H1 (cell line): Measurements from ENCODE around the gene LNX2. TPM values are rescaled to one million over a fixed set of nuclear protein-coding genes. Genes with fewer than 3 reads are reported as not detected.

Experiments used
- CTCF ChIA-PET: fragments of 300-600 bp; sonication (Branson Sonifier 250); formaldehyde crosslinking; loops from one replicate; lab custom pipeline; 2021; ENCODE audit not compliant: partially characterized antibody; lab: Charles Lee
- POLR2A ChIA-PET: fragments of 300-600 bp; sonication (Branson Sonifier 250); formaldehyde crosslinking; loops from one replicate; lab custom pipeline; 2021; ENCODE audit warnings: inconsistent platforms; ENCODE audit not compliant: partially characterized antibody; lab: Charles Lee
- DNase-seq, 2 experiments: peaks; one replicate each; pipeline versions ENCODE4 v3.0.0 to v3.0.0-alpha.2; 2010 to 2022; ENCODE audit warnings: low spot score in 2 of 2, low read depth in 1 of 2, mixed read lengths in 1 of 2
- FAIRE-seq: peaks from 2 replicates; lab custom pipeline; 2011; peaks lifted over from hg19 to GRCh38; lab: Jason Lieb, UNC
- H2AFZ ChIP-seq: 2 replicates; pipeline ENCODE4 v1.8.1; 2012; ENCODE audit warnings: low read length, inconsistent platforms
- H2AK5ac ChIP-seq: 2 replicates; pipeline ENCODE4 v1.6.1; 2013; ENCODE audit warnings: low read depth, low read length
- H2BK120ac ChIP-seq: replicated peaks from 2 replicates; pipeline ENCODE3; 2013; ENCODE audit warnings: low read depth, low read length, inconsistent platforms
- H2BK12ac ChIP-seq: 2 replicates; pipeline ENCODE4 v1.6.1; 2013; ENCODE audit warnings: low read depth, low read length
- H2BK15ac ChIP-seq: 2 replicates; pipeline ENCODE4 v1.6.1; 2013; ENCODE audit warnings: low read length
- H2BK20ac ChIP-seq: 2 replicates; pipeline ENCODE4 v1.6.1; 2013; ENCODE audit warnings: low read length
- H2BK5ac ChIP-seq: 2 replicates; pipeline ENCODE4 v1.6.1; 2013; ENCODE audit warnings: low read depth, low read length
- H3K14ac ChIP-seq: 2 replicates; pipeline ENCODE4 v1.6.1; 2013; ENCODE audit warnings: inconsistent platforms; ENCODE audit not compliant: insufficient read length
- H3K18ac ChIP-seq: 2 replicates; pipeline ENCODE4 v1.6.1; 2013; ENCODE audit warnings: low read length; ENCODE audit errors: extremely low read depth
- H3K23ac ChIP-seq: 2 replicates; pipeline ENCODE4 v1.6.1; 2013; ENCODE audit warnings: inconsistent platforms; ENCODE audit not compliant: insufficient read length
- H3K23me2 ChIP-seq: 2 replicates; pipeline ENCODE4 v1.6.1; 2013; ENCODE audit warnings: low read depth, low read length
- H3K27ac ChIP-seq: 2 replicates; pipeline ENCODE4 v1.6.1; 2011; ENCODE audit warnings: low read depth, low read length, inconsistent platforms
- H3K27me3 ChIP-seq, 4 experiments: replicated peaks in 1 of 4; 1 replicate in 1 of 4; 2 replicates in 3 of 4; pipeline versions ENCODE4 v1.6.1 to v1.8.1; 2011 to 2013; ENCODE audit warnings: low read length in 3 of 4, mild to moderate bottlenecking in 3 of 4, inconsistent platforms in 2 of 4, mixed read lengths in 2 of 4, moderate library complexity in 1 of 4; ENCODE audit not compliant: control insufficient read depth in 3 of 4, insufficient read depth in 3 of 4; ENCODE audit errors: extremely low read depth in 1 of 4
- H3K36me3 ChIP-seq, 4 experiments: 2 replicates each; pipeline versions ENCODE4 v1.6.1 to v1.8.1; 2011 to 2013; ENCODE audit warnings: mild to moderate bottlenecking in 4 of 4, low read length in 3 of 4, moderate library complexity in 2 of 4, control low read depth in 1 of 4, inconsistent platforms in 1 of 4; ENCODE audit not compliant: insufficient read depth in 4 of 4, control insufficient read depth in 2 of 4
- H3K4ac ChIP-seq: replicated peaks from 2 replicates; pipeline ENCODE3; 2013; ENCODE audit warnings: low read length, low read depth, mixed read lengths, inconsistent platforms; ENCODE audit not compliant: insufficient read length
- H3K4me1 ChIP-seq, 4 experiments: replicated peaks in 1 of 4; 1 replicate in 1 of 4; 2 replicates in 3 of 4; pipeline versions ENCODE4 v1.6.1 to v1.8.1; 2011 to 2013; ENCODE audit warnings: low read length in 3 of 4, inconsistent platforms in 2 of 4, mixed read lengths in 1 of 4; ENCODE audit not compliant: insufficient read depth in 4 of 4, control insufficient read depth in 3 of 4
- H3K4me2 ChIP-seq, 2 experiments: 2 replicates each; pipeline versions ENCODE4 v1.6.1 to v1.8.1; 2011 to 2013; ENCODE audit warnings: low read depth in 2 of 2, low read length in 2 of 2, control low read depth in 1 of 2, inconsistent platforms in 1 of 2, mild to moderate bottlenecking in 1 of 2; ENCODE audit not compliant: insufficient read depth in 1 of 2
- H3K4me3 ChIP-seq, 4 experiments: fragments of 200-600, 300-600 bp in 1 of 4; sonication (generic), shearing (Covaris generic), sonication (Bioruptor Twin) in 1 of 4; 2 replicates each; pipeline versions ENCODE4 v1.5.1 to v1.8.1; 2011 to 2016; ENCODE audit warnings: low read length in 4 of 4, low read depth in 3 of 4, control low read depth in 2 of 4, inconsistent platforms in 2 of 4, mild to moderate bottlenecking in 2 of 4, mixed read lengths in 1 of 4, moderate library complexity in 1 of 4; ENCODE audit not compliant: insufficient read depth in 2 of 4; ENCODE audit errors: extremely low read depth in 1 of 4
- H3K56ac ChIP-seq: replicated peaks from 2 replicates; pipeline ENCODE3; 2013; ENCODE audit warnings: low read depth, mild to moderate bottlenecking, mixed read lengths, low read length, inconsistent platforms; ENCODE audit not compliant: insufficient read length
- H3K79me1 ChIP-seq: 2 replicates; pipeline ENCODE4 v1.6.1; 2013; ENCODE audit warnings: low read depth, low read length, control low read depth
- H3K79me2 ChIP-seq, 2 experiments: 2 replicates each; pipeline versions ENCODE4 v1.6.1 to v1.8.1; 2012 to 2013; ENCODE audit warnings: low read length in 2 of 2, mild to moderate bottlenecking in 2 of 2, inconsistent platforms in 1 of 2; ENCODE audit not compliant: insufficient read depth in 2 of 2, control insufficient read depth in 1 of 2
- H3K9ac ChIP-seq, 4 experiments: replicated peaks in 1 of 4; 1 replicate in 1 of 4; 2 replicates in 3 of 4; pipeline versions ENCODE4 v1.6.1 to v1.8.1; 2011 to 2013; ENCODE audit warnings: low read depth in 3 of 4, low read length in 3 of 4, control low read depth in 2 of 4, mild to moderate bottlenecking in 2 of 4, moderate library complexity in 2 of 4, inconsistent platforms in 1 of 4; ENCODE audit errors: extremely low read depth in 1 of 4
- H3K9me3 ChIP-seq, 2 experiments: 2 replicates each; pipeline versions ENCODE4 v1.6.1 to v1.8.1; 2012 to 2013; ENCODE audit warnings: mild to moderate bottlenecking in 2 of 2, moderate library complexity in 2 of 2, control low read depth in 1 of 2, inconsistent platforms in 1 of 2, low read depth in 1 of 2, low read length in 1 of 2, mixed read lengths in 1 of 2; ENCODE audit not compliant: insufficient read depth in 2 of 2
- H4K20me1 ChIP-seq, 2 experiments: replicated peaks in 1 of 2; 2 replicates each; pipeline versions ENCODE3 to v1.8.1; 2011 to 2013; ENCODE audit warnings: inconsistent platforms in 2 of 2, low read length in 2 of 2, mild to moderate bottlenecking in 1 of 2; ENCODE audit not compliant: insufficient read depth in 2 of 2, control insufficient read depth in 1 of 2
- H4K5ac ChIP-seq: 2 replicates; pipeline ENCODE4 v1.6.1; 2013; ENCODE audit warnings: low read length, low read depth, mixed read lengths, inconsistent platforms; ENCODE audit not compliant: insufficient read length
- H4K8ac ChIP-seq: 2 replicates; pipeline ENCODE4 v1.8.0; 2013; ENCODE audit warnings: mild to moderate bottlenecking, moderate library complexity, low read length, inconsistent platforms; ENCODE audit not compliant: insufficient read depth; ENCODE audit errors: extremely low read depth
- H4K91ac ChIP-seq: replicated peaks from 2 replicates; pipeline ENCODE3; 2013; ENCODE audit warnings: low read length, mixed read lengths, inconsistent platforms; ENCODE audit not compliant: insufficient read length
- GABPA ChIP-seq: IDR thresholded peaks from 2 replicates; pipeline ENCODE4 v1.6.1; 2011; ENCODE audit warnings: mild to moderate bottlenecking, low read length, moderate library complexity, borderline replicate concordance; ENCODE audit not compliant: insufficient read depth
- HDAC2 ChIP-seq, 2 experiments: fragments of 300-600 bp in 1 of 2; sonication (generic) in 1 of 2; IDR thresholded peaks; 2 replicates each; pipeline ENCODE4 v1.6.1; 2011 to 2012; ENCODE audit warnings: low read depth in 2 of 2, low read length in 2 of 2, mild to moderate bottlenecking in 2 of 2, moderate library complexity in 2 of 2, borderline replicate concordance in 1 of 2, inconsistent platforms in 1 of 2
- MAFK ChIP-seq: IDR thresholded peaks from 2 replicates; pipeline ENCODE4 v1.6.1; 2012; ENCODE audit warnings: low read depth, mild to moderate bottlenecking, improper control_type of control experiment, low read length
- RNF2 ChIP-seq: fragments of 200-900, 300-1000 bp; sonication (generic); IDR thresholded peaks from 2 replicates; pipeline ENCODE4 v1.7.1; 2016; ENCODE audit warnings: borderline replicate concordance, low read depth, mild to moderate bottlenecking, antibody characterized with exemption, low read length; ENCODE audit not compliant: poor library complexity, severe bottlenecking; ENCODE audit errors: missing control alignments
- TAF7 ChIP-seq: optimal IDR thresholded peaks from 2 replicates; pipeline ENCODE3; 2011; ENCODE audit warnings: low read depth, mild to moderate bottlenecking, inconsistent platforms, low read length, moderate library complexity, borderline replicate concordance
- TCF12 ChIP-seq: IDR thresholded peaks from 2 replicates; pipeline ENCODE4 v1.6.1; 2011; ENCODE audit warnings: low read depth, mild to moderate bottlenecking, low read length
- WGBS, 2 experiments: shearing (Covaris generic) in 1 of 2; methylation state at CpG; one replicate each; pipeline versions ENCODE4 v1.1.6 to v1.1.7; 2013 to 2015; ENCODE audit warnings: low lambda C conversion rate in 2 of 2, mixed read lengths in 2 of 2, inconsistent platforms in 1 of 2, low coverage in 1 of 2, missing lambda C conversion rate in 1 of 2; ENCODE audit not compliant: insufficient replicate concordance in 2 of 2, insufficient coverage in 1 of 2, insufficient read length in 1 of 2; ENCODE audit errors: extremely low coverage in 1 of 2, missing lambda C conversion rate in 1 of 2; 5-methylcytosine and 5-hydroxymethylcytosine counted together
- polyA plus RNA-seq, 7 experiments: library from polyadenylated mRNA; depleted of rRNA in 3 of 7; stranded (reverse) in 5 of 7; unstranded in 2 of 7; fragments of >200 nt in 5 of 7; fragments of 200-250 nt in 2 of 7; gene quantifications; 1 replicate in 5 of 7; 2 replicates in 1 of 7; 4 replicates in 1 of 7; pipeline versions ENCODE4 v1.2.1 to v1.2.3, GENCODE V29; 2011 to 2013; ENCODE audit warnings: missing spikeins in 2 of 7, mixed read lengths in 2 of 7
- total RNA-seq: library from RNA; stranded (reverse); fragmentation: NEBNext Ultra II Directional; extraction: Animal tissue kit (Norgen Biotek cat#: 25700); gene quantifications from 2 replicates; pipeline ENCODE4 v1.2.1, GENCODE V29; 2021

LNX2 gene
- total and polyA plus RNA-seq, 2 of the 8 experiments (the other 6 are each of a cell fraction or from before 2014, with no cell fraction given): 6.4 to 13.9 TPM

DNA sequence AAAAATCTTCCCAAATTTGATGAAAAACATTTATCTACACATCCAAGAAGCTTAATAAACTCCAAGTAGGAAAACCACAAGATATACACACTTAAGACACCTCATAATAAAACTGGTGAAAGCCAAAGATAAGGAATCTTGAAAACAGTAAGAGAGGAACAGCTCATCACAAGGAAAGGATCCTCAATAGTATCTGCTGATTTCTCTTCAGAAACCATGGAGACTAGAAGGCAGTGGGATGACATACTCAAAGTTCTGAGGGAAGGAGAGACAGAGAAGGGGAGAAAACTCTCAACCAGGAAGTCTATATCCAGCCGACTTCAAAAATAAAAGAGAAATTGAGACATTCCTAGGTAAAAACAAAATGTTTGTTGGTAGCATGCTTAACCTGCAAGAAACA is 45.7 kb downstream of the LNX2 start:
- Histone ChIP-seq H4K91ac (no peak overlapping the region), H3K4me1 (no peaks in the 10 kb centered on the region), H3K79me2 (no peaks in the 10 kb centered on the region), H2BK12ac (no peak overlapping the region), H3K23ac (no peak overlapping the region), H3K9me3 (no peaks in the 10 kb centered on the region), H2BK5ac (no peak overlapping the region), H4K8ac (no peak overlapping the region), H4K5ac (no peak overlapping the region), H2AK5ac (no peak overlapping the region), H3K4ac (no peak overlapping the region), H3K14ac (no peak overlapping the region), H3K23me2 (no peaks in the 10 kb centered on the region), H3K56ac (no peak overlapping the region), H3K27ac (no peak overlapping the region), H2BK15ac (no peak overlapping the region), H4K20me1 (peaks cover 0 to 2% of the 10 kb centered on the region in 2 experiments), H2AFZ (no peak overlapping the region), H3K79me1 (no peaks in the 10 kb centered on the region; the same call in 1 of the 2 replicates), H3K4me2 (no peak overlapping the region), H3K4me3 (no peak overlapping the region), H2BK120ac (no peak overlapping the region), H3K27me3 (no peaks in the 10 kb centered on the region), H3K18ac (no peak overlapping the region), H3K36me3 (no peaks in the 10 kb centered on the region), H3K9ac (no peak overlapping the region), H2BK20ac (no peak overlapping the region)
- POLR2A ChIA-PET: no interaction called here
- 90% methylated on average over 1 of the region's 1 CpG; no CpG with 5 or more reads in 1 of the 2 experiments for WGBS, 2 experiments
- DNase-seq (no peak), FAIRE-seq (no peak)
- CTCF ChIA-PET: interaction anchor here (0.7 to 1.2 kb wide), 3 partner anchors 46 to 222 kb away, joined by 3 to 5 read pairs (median 4); no protein-coding TSS in a partner anchor
- no peak for TF ChIP-seq MAFK
- no peak for TF ChIP-seq RNF2
- no peak for TF ChIP-seq TAF7
- no peak for TF ChIP-seq HDAC2 (IDR thresholded peaks at IDR 0.05; ENCODE audit: borderline replicate concordance in 1 of 2, low read depth in 2 of 2, low read length in 2 of 2)
- no peak for TF ChIP-seq GABPA
- TF ChIP-seq TCF12: no peak
